Astrocyte of the spinal cord (primary cell): ENCODE data around the gene SHLD1.

Source experiments
- DNase-seq: peaks from one replicate; pipeline ENCODE4 v3.0.0; 2011; ENCODE audit warnings: low read depth, low spot score
- H3K4me3 ChIP-seq: 2 replicates; pipeline ENCODE4 v1.5.1; 2011; ENCODE audit warnings: low read depth, mild to moderate bottlenecking, low read length, moderate library complexity
- in situ Hi-C: cut with HindIII; loops from 2 replicates; pipeline ENCODE4 v1.10.0; 2017; ENCODE audit warnings: low sequenced_read_pairs
- TF ChIP-seq, protein P1 (sequence below): IDR thresholded peaks from 2 replicates; pipeline ENCODE4 v1.5.1; 2012; ENCODE audit warnings: low read depth, mild to moderate bottlenecking, low read length, inconsistent platforms

Gene SHLD1

DNA sequence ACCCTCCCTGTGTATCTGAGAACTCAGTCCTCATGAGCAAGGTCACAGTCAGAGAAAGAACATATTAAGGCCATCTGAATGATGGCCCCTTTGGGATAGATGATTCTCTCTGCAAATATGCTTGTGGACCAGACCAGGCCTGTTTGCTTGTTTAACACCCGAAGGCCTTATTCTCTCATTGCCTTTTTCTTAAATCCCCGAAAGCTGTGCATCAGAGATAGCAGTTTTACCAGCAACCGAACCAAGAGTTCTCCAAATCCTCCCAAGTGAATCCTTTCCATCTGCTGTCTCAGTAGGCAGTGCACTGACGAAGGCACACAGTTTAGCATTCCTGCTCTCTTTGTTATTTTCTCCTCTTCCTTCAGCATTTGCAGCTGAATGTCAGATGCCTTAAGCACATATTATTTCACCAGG is 120.4 kb downstream of the SHLD1 start:
- in situ Hi-C loops = no loop called here
- DNase-seq = no peak
- H3K4me3 ChIP-seq = no peak overlapping the region
- TF ChIP-seq, protein P1, sequence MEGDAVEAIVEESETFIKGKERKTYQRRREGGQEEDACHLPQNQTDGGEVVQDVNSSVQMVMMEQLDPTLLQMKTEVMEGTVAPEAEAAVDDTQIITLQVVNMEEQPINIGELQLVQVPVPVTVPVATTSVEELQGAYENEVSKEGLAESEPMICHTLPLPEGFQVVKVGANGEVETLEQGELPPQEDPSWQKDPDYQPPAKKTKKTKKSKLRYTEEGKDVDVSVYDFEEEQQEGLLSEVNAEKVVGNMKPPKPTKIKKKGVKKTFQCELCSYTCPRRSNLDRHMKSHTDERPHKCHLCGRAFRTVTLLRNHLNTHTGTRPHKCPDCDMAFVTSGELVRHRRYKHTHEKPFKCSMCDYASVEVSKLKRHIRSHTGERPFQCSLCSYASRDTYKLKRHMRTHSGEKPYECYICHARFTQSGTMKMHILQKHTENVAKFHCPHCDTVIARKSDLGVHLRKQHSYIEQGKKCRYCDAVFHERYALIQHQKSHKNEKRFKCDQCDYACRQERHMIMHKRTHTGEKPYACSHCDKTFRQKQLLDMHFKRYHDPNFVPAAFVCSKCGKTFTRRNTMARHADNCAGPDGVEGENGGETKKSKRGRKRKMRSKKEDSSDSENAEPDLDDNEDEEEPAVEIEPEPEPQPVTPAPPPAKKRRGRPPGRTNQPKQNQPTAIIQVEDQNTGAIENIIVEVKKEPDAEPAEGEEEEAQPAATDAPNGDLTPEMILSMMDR = no peak

DNA sequence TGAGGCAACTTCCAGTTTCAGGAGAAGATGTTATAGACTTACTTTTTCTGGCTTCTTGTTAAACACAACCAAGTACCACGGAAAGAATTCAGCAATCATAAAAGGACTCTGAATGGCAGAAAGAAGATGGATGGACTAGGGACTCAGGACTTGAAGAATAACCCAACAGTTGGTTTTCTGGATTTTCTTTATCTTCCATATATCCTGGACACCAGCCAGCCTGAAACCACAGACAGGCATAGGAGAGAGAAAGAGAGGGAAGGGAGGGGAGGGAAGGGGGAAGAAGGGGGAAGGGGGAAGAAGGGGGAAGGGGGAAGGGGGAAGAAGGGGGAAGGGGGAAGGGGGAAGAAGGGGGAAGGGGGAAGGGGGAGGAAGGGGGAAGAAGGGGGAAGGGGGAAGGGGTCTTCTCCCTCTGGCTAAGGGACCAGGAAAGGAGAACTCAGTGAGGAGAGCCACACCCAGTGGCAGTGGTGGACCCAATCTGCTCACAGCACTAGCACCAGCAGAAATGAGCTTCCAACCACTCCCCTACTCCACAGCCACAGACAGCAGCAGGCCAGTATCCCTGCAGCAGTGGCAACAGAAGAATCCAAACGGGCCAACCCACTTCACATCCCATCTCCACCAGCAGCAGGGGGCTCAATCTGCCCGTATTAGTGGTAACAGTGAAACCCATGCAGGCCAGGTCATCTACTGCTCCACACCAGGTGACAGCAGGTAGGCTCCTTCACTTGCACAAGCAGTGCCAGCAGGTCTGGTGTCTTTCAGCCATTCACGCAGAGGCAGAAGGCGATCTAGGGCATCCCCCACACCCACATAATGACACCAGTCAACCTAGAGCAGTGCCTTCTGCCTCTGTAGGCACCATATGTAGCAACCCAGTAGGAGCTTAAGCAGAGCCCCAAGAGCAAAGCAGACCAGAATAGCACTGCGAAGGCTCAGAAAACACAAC is 121.5 kb downstream of the SHLD1 start:
- no peak overlapping the region for H3K4me3 ChIP-seq
- TF ChIP-seq, protein P1 = no peak
- no peak for DNase-seq
- in situ Hi-C loops = no loop called here

DNA sequence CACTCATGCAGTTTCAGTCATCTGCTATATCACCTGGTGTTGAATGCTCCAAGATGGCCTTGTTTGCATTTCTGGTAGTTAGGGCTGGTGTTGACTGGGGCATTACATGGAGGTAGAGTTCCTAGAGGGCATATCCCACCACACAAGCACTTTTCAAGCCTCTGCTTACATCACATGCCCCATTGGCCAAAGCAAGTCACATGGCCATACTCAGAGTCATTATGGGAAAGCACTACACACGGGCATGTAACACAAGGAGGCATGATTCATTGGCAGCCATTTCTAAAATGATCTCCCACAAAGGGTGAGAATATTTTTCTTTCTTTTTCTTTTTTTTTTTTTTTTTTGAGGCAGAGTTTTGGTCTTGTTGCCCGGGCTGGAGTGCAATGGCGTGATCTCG is 126.9 kb downstream of the SHLD1 start:
- in situ Hi-C loops = no loop called here
- TF ChIP-seq, protein P1 = no peak
- no peak for DNase-seq
- H3K4me3 ChIP-seq = no peak overlapping the region

DNA sequence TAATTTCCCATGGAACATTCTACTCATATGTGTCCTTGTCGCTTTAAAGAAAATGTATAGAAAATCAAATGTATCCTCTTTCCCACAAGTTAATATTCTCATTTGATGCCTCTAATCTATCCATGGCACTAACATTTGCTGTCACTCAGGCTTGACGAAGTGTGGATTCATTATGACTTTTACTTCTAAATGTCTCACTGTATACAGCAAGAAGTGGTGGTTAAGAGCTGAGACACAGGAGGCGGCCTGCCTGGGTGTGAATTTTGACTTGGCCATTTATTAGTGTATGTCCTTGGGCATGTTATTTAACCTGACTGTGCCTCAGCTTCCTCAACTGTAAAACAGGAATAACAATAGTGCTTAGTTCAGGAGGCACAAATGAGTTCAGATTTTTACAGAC is 130.1 kb downstream of the SHLD1 start:
- in situ Hi-C loops = no loop called here
- DNase-seq = no peak
- H3K4me3 ChIP-seq = no peak overlapping the region
- TF ChIP-seq, protein P1 = no peak

DNA sequence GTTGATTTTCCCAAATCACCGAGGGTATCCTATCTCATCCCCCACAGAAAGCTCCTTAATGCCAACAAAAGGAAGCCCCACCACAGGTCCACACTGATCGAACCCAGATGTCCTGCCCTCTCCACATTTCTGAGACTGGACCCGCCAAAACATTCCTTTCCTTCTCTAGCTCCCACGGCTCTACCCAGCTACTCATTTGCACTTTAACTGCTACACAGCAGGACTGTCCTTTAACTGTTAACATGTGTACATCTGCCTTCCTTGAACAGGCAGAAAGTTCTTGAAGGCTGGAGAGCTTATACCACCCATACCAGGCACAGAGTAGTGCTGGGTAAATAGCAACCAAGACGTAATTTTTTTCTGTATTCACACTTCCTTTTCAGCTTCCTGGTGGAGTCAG is 131.5 kb downstream of the SHLD1 start:
- TF ChIP-seq, protein P1 = no peak
- H3K4me3 ChIP-seq = no peak overlapping the region
- in situ Hi-C loops = no loop called here
- DNase-seq = no peak

DNA sequence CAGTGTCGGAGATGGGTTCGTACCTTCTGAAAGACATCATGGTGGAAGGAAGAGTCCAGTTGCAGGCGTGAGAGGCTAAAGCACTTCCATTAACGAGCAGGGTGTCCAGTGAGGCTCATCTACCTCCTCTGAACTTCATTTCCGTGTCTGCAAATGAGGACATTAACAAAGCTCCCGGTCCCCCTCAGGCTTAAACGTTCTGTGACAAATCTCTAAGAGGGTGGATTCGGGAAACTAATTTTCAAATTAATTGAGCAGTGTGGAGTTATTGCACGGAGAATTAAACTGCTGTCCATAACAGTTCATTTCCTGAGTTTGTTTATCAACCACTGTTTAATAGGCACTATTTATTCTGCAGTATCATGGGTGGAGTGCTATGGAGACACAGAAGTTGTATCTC is 132.0 kb downstream of the SHLD1 start:
- TF ChIP-seq, protein P1 = no peak
- in situ Hi-C loops = no loop called here
- H3K4me3 ChIP-seq = no peak overlapping the region
- no peak for DNase-seq
